GM18909 (cell line): ENCODE data around the gene SORCS2.

Experiments
- ATAC-seq: cut with Tn5 transposase; IDR thresholded peaks from one replicate; pipeline ENCODE4 v1.9.1; 2021; ENCODE audit warnings: mild to moderate bottlenecking; ENCODE audit not compliant: unreplicated experiment, poor library complexity

Gene SORCS2

GRCh38 chr4:7547368-7548040 is 355.2 kb downstream of the SORCS2 start:
- ATAC-seq = no peak

DNA sequence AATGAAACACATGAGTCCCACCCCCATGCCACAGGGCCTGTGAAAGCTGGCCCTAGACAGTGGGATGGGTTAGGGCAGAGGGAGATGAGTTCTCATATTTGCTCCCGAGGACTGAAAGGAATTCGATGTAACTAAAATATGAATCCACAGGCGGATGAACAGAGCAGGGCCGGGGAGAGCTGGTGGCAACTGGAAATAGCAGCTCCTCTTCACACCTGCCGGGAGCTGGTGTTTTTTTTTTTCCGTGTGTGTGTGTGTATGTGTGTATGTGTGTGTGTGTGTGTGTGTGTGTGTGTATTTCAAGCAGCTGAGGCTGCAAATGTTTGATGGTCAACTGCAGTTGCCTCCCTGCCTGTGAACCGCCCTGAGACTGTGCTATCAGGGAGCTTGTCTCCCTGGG is 357.5 kb downstream of the SORCS2 start:
- no peak for ATAC-seq

GRCh38 chr4:7552466-7552865 is 360.1 kb downstream of the SORCS2 start:
- ATAC-seq = no peak

DNA sequence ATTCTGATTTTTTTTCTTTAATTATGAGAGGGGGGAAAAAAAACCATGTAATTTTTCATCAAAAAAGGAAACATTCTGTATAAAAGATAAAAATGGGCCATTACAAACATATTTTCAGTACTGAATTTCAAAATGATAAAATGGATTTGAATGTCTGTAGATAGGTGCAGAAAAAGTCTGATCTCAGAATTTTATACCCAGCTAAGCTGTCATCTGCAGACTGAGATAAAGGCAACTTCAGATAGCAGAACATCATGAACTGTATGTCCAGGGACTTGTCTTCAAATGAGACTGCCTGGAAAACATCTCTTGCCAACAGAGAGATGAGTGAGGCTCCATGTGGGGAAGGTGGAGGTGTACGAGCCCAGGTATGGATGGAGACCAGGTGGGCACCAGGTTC is 360.9 kb downstream of the SORCS2 start:
- ATAC-seq = no peak

DNA sequence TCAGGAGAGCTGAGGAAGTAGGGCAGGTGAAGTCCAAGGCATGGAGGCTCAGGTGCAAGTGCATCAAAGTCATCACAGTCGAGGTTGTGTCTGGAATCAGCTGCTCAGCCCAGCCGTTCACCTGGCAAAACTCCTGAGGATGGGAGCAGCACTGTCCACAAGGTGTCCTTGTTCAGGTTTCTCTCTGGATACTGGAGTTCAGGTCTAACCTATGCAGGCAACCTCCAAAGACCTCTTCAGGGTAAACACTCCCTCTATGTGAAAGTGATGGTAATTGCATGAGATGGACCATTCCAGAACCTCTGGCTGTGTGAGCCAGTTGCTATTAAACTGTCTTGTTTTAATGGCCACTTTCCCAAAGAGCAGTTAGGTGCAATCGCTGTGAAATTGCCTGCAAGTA is 362.6 kb downstream of the SORCS2 start:
- no peak for ATAC-seq

- no peak for ATAC-seq
Observed at GRCh38 chr4:7556558-7556957, 364.2 kb downstream of the SORCS2 start.

DNA sequence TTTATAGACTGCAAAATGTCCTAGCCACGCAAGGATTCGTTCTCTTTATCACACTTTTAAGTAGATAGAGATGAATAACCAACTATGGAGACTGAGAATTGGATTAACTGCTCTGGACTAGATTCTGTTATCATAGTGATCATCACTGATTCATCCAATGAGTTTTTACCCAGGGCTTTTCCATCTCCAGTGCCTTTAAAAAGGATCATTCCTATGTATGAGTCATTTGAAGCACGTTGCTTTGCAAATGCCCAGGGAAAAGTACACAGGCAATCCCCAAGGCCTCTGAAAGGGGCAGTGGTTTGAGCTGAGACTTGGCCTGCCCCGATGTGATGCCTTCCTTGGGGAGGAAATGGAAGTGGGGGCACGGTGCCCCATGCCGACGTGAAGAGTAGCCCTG is 365.1 kb downstream of the SORCS2 start:
- ATAC-seq = no peak

- no peak for ATAC-seq
Observed at GRCh38 chr4:7558436-7558835, 366.1 kb downstream of the SORCS2 start.

GRCh38 chr4:7559316-7559715 is 367.0 kb downstream of the SORCS2 start:
- no peak for ATAC-seq

DNA sequence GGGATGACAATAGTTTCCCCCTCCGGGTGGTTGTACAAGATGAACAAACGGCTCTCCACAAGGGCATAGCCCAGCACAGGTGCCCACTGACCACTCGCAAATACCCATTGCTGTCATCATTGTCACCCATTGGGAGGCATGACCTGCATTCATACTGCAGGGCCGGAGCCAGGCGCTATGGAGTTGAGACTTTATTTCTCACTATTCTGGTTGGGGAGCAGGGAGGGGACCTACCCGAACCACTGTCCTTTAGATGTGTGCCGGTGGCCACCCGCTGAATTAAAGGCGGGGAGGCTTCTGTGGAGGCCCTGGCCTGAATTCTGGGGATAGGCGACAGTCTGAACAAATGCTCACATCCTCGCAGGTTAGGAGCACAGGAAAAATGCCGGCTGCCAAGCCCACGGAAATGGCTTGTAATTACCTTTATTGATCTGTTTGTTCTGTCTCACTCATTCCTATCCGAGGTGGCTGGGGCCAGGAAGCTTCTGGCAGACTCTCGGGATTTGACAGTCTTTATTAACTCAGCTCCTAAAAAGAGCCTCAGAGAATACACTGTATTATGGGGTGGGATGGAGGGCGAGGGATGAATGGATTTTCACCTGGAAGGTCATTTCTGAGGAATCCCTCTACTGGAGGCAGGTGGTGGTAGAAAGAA is 367.5 kb downstream of the SORCS2 start:
- no peak for ATAC-seq

GRCh38 chr4:7561557-7561956 is 369.2 kb downstream of the SORCS2 start:
- no peak for ATAC-seq

DNA sequence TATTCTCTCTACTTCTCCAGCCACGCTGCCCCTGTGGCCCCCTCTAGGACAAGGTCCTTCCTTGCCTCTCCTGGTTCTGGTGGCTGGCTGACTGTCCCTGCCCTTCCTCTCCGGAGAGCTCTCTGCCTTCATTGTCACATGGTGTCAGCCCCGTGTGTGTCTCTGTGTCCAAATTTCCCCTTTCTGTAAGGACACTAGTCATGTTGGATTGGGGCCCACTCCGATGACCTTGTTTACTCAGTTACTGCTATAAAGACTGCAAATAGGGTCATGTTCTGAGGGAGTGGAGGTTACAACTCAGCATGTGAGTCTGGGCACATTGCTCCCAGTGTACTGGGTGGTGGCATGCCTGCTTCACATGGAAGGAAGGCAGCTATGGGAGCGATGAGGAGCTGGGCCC is 371.9 kb downstream of the SORCS2 start:
- ATAC-seq = no peak

DNA sequence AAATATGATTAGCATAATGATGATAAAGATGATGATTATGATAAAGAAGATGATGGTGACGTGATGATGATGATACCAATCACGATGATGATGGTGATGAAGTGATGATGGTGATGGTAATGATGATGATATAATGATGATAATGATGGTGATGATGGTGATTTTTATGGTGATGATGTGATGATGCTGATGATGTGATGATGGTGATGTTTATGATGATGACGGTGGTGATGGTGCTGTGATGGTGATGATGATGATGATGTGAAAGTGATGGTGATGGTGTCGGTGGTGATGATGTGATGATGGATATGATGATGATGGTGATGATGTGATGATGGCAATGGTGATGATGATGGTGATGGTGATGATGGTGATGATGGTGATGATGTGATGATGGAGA is 373.1 kb downstream of the SORCS2 start:
- ATAC-seq = no peak

GRCh38 chr4:7569810-7570783 is 377.8 kb downstream of the SORCS2 start:
- no peak for ATAC-seq

DNA sequence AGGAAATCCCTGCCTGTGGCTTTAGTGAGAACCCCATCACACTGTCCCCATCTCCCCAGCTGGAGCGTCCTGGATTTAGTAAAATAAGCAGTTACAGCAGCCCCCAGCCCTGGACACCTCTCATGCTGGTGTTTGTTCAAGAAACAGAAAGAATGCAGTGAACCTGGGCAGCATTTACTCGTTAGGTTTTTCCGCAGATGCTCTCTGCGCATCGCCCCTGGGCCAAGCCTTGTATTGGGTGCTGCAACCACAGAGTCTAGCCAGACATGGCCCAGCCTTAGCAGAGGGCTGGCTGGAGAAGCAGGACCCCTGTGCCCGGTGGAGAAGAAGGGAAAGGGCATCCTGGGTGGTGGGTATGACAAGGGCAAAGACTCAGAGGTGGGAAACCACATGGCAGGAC is 378.7 kb downstream of the SORCS2 start:
- ATAC-seq = no peak

GRCh38 chr4:7571701-7572100 is 379.4 kb downstream of the SORCS2 start:
- no peak for ATAC-seq

DNA sequence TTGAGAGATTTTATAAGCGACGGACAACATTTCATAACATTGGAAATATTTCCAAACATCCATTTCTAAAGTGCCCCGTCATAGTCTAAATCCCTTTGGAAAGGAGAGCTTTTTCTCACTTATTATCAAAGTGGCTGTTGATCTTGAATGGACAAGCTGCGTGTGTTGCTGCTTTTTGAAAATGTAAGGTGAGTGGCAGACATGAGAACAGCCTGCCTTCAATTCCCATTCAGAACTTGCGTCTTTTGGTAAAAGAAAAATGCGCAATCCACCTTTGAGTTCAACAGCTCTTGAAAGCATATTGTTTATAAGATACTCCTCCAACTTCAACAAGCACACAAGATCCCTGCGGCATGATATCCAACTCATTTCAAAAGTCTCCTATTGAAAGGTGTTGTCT is 380.6 kb downstream of the SORCS2 start:
- ATAC-seq = no peak

GRCh38 chr4:7573576-7574091 is 381.3 kb downstream of the SORCS2 start:
- ATAC-seq = no peak

DNA sequence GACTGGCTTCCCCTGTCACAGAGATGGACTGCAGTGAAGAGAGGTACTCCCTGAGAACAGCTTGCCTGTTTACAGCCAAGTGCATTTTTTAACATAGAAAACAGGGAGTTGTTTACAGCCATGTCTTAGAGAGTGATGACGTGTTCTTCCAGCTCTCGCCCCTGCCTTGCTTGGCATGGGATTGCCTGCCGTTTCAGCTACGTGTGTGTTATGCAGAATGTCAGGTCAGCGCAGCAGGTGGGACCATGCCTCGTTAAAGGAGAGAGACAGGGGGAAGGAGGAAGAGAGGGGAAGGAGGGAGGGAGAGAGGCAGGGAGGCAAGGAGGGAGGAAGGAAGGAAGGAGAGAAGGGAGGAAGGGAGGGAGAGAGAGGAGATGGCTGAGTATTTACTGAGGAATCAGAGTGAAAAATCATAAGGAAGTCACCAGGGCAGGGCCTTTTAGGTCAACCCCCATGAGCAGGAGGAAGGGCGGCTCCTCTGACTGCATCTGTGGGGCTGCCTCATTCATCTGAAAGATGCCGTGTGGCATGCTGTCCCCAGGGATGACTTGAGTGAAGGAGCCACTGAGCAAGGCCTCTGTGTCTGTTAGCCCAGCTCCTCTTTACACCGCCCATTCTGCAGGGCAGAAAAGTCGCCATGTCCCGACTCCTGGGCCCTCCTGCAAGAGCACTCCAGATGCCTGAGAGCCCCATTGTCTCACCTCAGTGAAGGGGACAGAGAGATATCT is 382.1 kb downstream of the SORCS2 start:
- ATAC-seq = no peak

GRCh38 chr4:7575426-7575825 is 383.1 kb downstream of the SORCS2 start:
- no peak for ATAC-seq
